Stimulated activated CD4-positive, alpha-beta T cell treated with anti-CD3 and anti-CD28 coated beads, Interleukin-12 subunit alpha, Interleukin-12 subunit beta, amount 100 ng/mL, for 24 hours (primary cell): ENCODE measurements around the gene LCA5L.
"Not testable (repeated sequence)": the region's sequence is repeated elsewhere in the genome, so short reads cannot be mapped to it uniquely, and the experiment has no call there.

ENCODE experiments used
- DNase-seq, 2 experiments: peaks; one replicate each; pipeline ENCODE4 v3.0.0-alpha.2; 2020; ENCODE audit warnings: low read depth in 2 of 2

Gene LCA5L

GRCh38 chr21:39451332-39452206, 6.0 kb upstream of the LCA5L start, which contains the start of gene SH3BGR:
TSS of gene SH3BGR (plus strand) at chr21:39451970. CDS start at chr21:39452097, 127 bp downstream.
- DNase-seq = no peak

- no peak for DNase-seq
Measured at GRCh38 chr21:39447264-39447663, 1.7 kb upstream of the LCA5L start.

GRCh38 chr21:39444421-39445180, 977 bp downstream of the LCA5L start:
- DNase-seq = no peak

GRCh38 chr21:39441502-39442475, 3.8 kb downstream of the LCA5L start:
- DNase-seq = no peak

GRCh38 chr21:39439232-39439631, 6.3 kb downstream of the LCA5L start:
- DNase-seq = no peak

GRCh38 chr21:39434950-39435349, 10.6 kb downstream of the LCA5L start:
- DNase-seq = no peak

- no peak for DNase-seq
Measured at GRCh38 chr21:39430954-39431353, 14.6 kb downstream of the LCA5L start.

- DNase-seq = no peak
Measured at GRCh38 chr21:39430457-39430856, 15.1 kb downstream of the LCA5L start.

- DNase-seq = no peak
Measured at GRCh38 chr21:39430016-39430415, 15.6 kb downstream of the LCA5L start.

- DNase-seq = no peak
Measured at GRCh38 chr21:39429445-39429844, 16.1 kb downstream of the LCA5L start.

- no peak for DNase-seq
Measured at GRCh38 chr21:39422527-39423241, 22.9 kb downstream of the LCA5L start.

- DNase-seq = not testable (repeated sequence)
Measured at GRCh38 chr21:39419204-39419603, 26.4 kb downstream of the LCA5L start.

GRCh38 chr21:39406065-39406464, 39.5 kb downstream of the LCA5L start:
- no peak for DNase-seq

- no peak for DNase-seq
Measured at GRCh38 chr21:39400173-39400572, 45.4 kb downstream of the LCA5L start.

- no peak for DNase-seq
Measured at GRCh38 chr21:39397646-39398385, 47.8 kb downstream of the LCA5L start.

- DNase-seq = no peak
Measured at GRCh38 chr21:39392981-39393380, 52.6 kb downstream of the LCA5L start.

- no peak for DNase-seq
Measured at GRCh38 chr21:39390212-39390765, 55.3 kb downstream of the LCA5L start.

- DNase-seq = no peak
Measured at GRCh38 chr21:39388811-39389155, 56.8 kb downstream of the LCA5L start.

GRCh38 chr21:39388038-39388810, 57.4 kb downstream of the LCA5L start:
- peak; percentile 66 to 90 for DNase-seq
